ENCODE measurements around the gene DHX58.

- TF ChIP-seq CTCF (IDR thresholded peaks at IDR 0.05; ENCODE audit: low read depth, low read length) (no peak), EZH2phosphoT487 (IDR thresholded peaks at IDR 0.05; ENCODE audit: low read depth) (no peak)
Measured at GRCh38 chr17:42146911-42147607, 34.5 kb upstream of the DHX58 start.
